Measurements from ENCODE around the gene MYZAP.

GRCh38 chr15:57580866-57581265 is 10.8 kb upstream of the MYZAP start:
- no peak for TF ChIP-seq CTCF (conservative IDR thresholded peaks at IDR 0.05; ENCODE audit: low read depth, low read length)
- no peak for TF ChIP-seq RAD21 (IDR thresholded peaks at IDR 0.05; ENCODE audit: low read length)
- no peak for TF ChIP-seq CEBPB (IDR thresholded peaks at IDR 0.05; ENCODE audit: low read depth, low read length)
- no peak for TF ChIP-seq BHLHE40 (IDR thresholded peaks at IDR 0.05; ENCODE audit: low read depth, low read length)
- TF ChIP-seq ELK1 (IDR thresholded peaks at IDR 0.05; ENCODE audit: borderline replicate concordance, low read depth, low read length) = no peak
- TF ChIP-seq POLR2A (IDR thresholded peaks at IDR 0.05; ENCODE audit: low read depth, low read length) = no peak
- TF ChIP-seq USF2 (IDR thresholded peaks at IDR 0.05; ENCODE audit: low read depth, low read length) = no peak
